DND-41 (cell line): ENCODE data around the gene BPIFB2.

Source experiments
- CTCF ChIP-seq: IDR thresholded peaks from 2 replicates; pipeline ENCODE4 v1.5.1; 2012; ENCODE audit warnings: borderline replicate concordance, low read length, moderate library complexity, mild to moderate bottlenecking; ENCODE audit not compliant: poor library complexity, severe bottlenecking; ENCODE audit errors: extremely low read depth
- EZH2 ChIP-seq: IDR thresholded peaks from 3 replicates; pipeline ENCODE4 v1.6.1; 2012; ENCODE audit warnings: borderline replicate concordance, low read depth, mild to moderate bottlenecking, moderate library complexity, low read length, inconsistent platforms; ENCODE audit not compliant: severe bottlenecking

GRCh38 chr20:32990426-32990825, 17.1 kb upstream of the BPIFB2 start:
- TF ChIP-seq CTCF (no peak), EZH2 (no peak)
